Endodermal cell (in vitro differentiated cells): ENCODE measurements around the gene CACTIN. TPM values are rescaled to one million over a fixed set of nuclear protein-coding genes. Genes with fewer than 3 reads are reported as not detected.

Experiments used
- DNase-seq: peaks from one replicate; pipeline ENCODE4 v3.0.0-alpha.2; 2017
- H3K27ac ChIP-seq: 2 replicates; pipeline ENCODE4 v1.5.1; 2013; ENCODE audit warnings: mild to moderate bottlenecking, low read depth, low read length, moderate library complexity
- H3K27me3 ChIP-seq: 2 replicates; pipeline ENCODE4 v1.6.1; 2013; ENCODE audit warnings: mild to moderate bottlenecking, low read length, moderate library complexity; ENCODE audit not compliant: insufficient read depth, control insufficient read depth, poor library complexity, severe bottlenecking
- H3K36me3 ChIP-seq: 2 replicates; pipeline ENCODE4 v1.7.0; 2013; ENCODE audit warnings: mild to moderate bottlenecking, low read length, moderate library complexity; ENCODE audit not compliant: control insufficient read depth, insufficient read depth
- H3K4me1 ChIP-seq: one replicate; pipeline ENCODE4 v1.7.0; 2013; ENCODE audit warnings: low read length; ENCODE audit not compliant: control insufficient read depth, insufficient read depth
- H3K4me3 ChIP-seq: 2 replicates; pipeline ENCODE4 v1.5.1; 2013; ENCODE audit warnings: mild to moderate bottlenecking, low read length, moderate library complexity
- H3K9ac ChIP-seq: 2 replicates; pipeline ENCODE4 v1.6.1; 2013; ENCODE audit warnings: mild to moderate bottlenecking, low read length, moderate library complexity; ENCODE audit not compliant: poor library complexity, severe bottlenecking; ENCODE audit errors: extremely low read depth
- H3K9me3 ChIP-seq: 2 replicates; pipeline ENCODE4 v1.6.1; 2013; ENCODE audit warnings: mild to moderate bottlenecking, low read length, moderate library complexity; ENCODE audit not compliant: control insufficient read depth
- H3K27ac Mint-ChIP-seq: 2 replicates; pipeline ENCODE4 v1.8.0; 2020; ENCODE audit warnings: mixed read lengths
- H3K27me3 Mint-ChIP-seq: 2 replicates; pipeline ENCODE4 v1.8.0; 2021; ENCODE audit warnings: mild to moderate bottlenecking, mixed read lengths; ENCODE audit not compliant: insufficient read depth
- H3K36me3 Mint-ChIP-seq: 2 replicates; pipeline ENCODE4 v1.8.0; 2020; ENCODE audit warnings: low read depth, mixed read lengths
- H3K4me1 Mint-ChIP-seq: 2 replicates; pipeline ENCODE4 v1.8.0; 2020; ENCODE audit warnings: mixed read lengths
- H3K4me3 Mint-ChIP-seq: 2 replicates; pipeline ENCODE4 v1.8.0; 2020; ENCODE audit warnings: mild to moderate bottlenecking, moderate library complexity, mixed read lengths
- H3K9me3 Mint-ChIP-seq: 2 replicates; pipeline ENCODE4 v1.8.0; 2020; ENCODE audit warnings: mild to moderate bottlenecking, mixed read lengths
- CTCF ChIP-seq: fragments of 200-600 bp; sonication (generic); conservative IDR thresholded peaks from 2 replicates; pipeline ENCODE4 v1.5.0; 2021; ENCODE audit warnings: antibody characterized with exemption, mild to moderate bottlenecking
- WGBS, 2 experiments: methylation state at CpG; one replicate each; pipeline versions ENCODE4 v1.1.5 to v1.1.7; 2013; ENCODE audit warnings: missing lambda C conversion rate in 2 of 2, mixed read lengths in 1 of 2; ENCODE audit not compliant: insufficient coverage in 1 of 2, insufficient read length in 1 of 2; 5-methylcytosine and 5-hydroxymethylcytosine counted together
- total RNA-seq, 2 donors: library from RNA; stranded (reverse); fragmentation: NEBNext Ultra II Directional in 1 of 2; extraction: Animal tissue kit (Norgen Biotek cat#: 25700) in 1 of 2; gene quantifications; 2 replicates in 1 of 2; 3 replicates in 1 of 2; pipeline ENCODE4 v1.2.1, GENCODE V29; 2021

Gene CACTIN
- total RNA-seq, 2 donors from 2014 or later = 31.5 to 33.5 TPM

- DNase-seq = peak; percentile 45
- peaks cover 11% of the 10 kb centered on the region for H3K4me1 Mint-ChIP-seq
- WGBS, 2 experiments = 67 to 81% methylated on average over 30 to 40 of the region's 40 CpGs
- no peak overlapping the region for H3K4me3 ChIP-seq
- H3K27ac ChIP-seq = no peak overlapping the region
- H3K27me3 Mint-ChIP-seq = no peaks in the 10 kb centered on the region
- H3K9me3 Mint-ChIP-seq = no peaks in the 10 kb centered on the region
- H3K9ac ChIP-seq = no peak overlapping the region
- H3K27me3 ChIP-seq = no peaks in the 10 kb centered on the region
- no peaks in the 10 kb centered on the region for H3K4me1 ChIP-seq
- TF ChIP-seq CTCF = no peak
- H3K36me3 ChIP-seq = no peaks in the 10 kb centered on the region
- H3K27ac Mint-ChIP-seq = peak overlapping the region; percentile 44
- peaks cover 11% of the 10 kb centered on the region for H3K36me3 Mint-ChIP-seq
- no peak overlapping the region for H3K4me3 Mint-ChIP-seq
- H3K9me3 ChIP-seq = no peaks in the 10 kb centered on the region
Measured at GRCh38 chr19:3671680-3672574, 45.3 kb upstream of the CACTIN start.

GRCh38 chr19:3670796-3671679, 44.4 kb upstream of the CACTIN start:
- H3K4me1 Mint-ChIP-seq = peaks cover 11% of the 10 kb centered on the region
- H3K27ac Mint-ChIP-seq = peak overlapping the region; percentile 61
- 76 to 87% methylated on average over 22 to 45 of the region's 45 CpGs for WGBS, 2 experiments
- Histone ChIP-seq H3K4me3 (no peak overlapping the region), H3K36me3 (no peaks in the 10 kb centered on the region), H3K4me1 (no peaks in the 10 kb centered on the region), H3K9me3 (no peaks in the 10 kb centered on the region), H3K9ac (no peak overlapping the region), H3K27me3 (no peaks in the 10 kb centered on the region), H3K27ac (peak overlapping the region; percentile 57)
- no peaks in the 10 kb centered on the region for H3K27me3 Mint-ChIP-seq
- H3K4me3 Mint-ChIP-seq = no peak overlapping the region
- H3K36me3 Mint-ChIP-seq = peaks cover 10% of the 10 kb centered on the region
- DNase-seq = peak; percentile 47
- TF ChIP-seq CTCF = no peak
- no peaks in the 10 kb centered on the region for H3K9me3 Mint-ChIP-seq

- Mint-ChIP-seq H3K36me3 (peaks cover 7% of the 10 kb centered on the region), H3K9me3 (no peaks in the 10 kb centered on the region), H3K4me1 (peaks cover 11% of the 10 kb centered on the region), H3K27ac (no peak overlapping the region), H3K27me3 (no peaks in the 10 kb centered on the region), H3K4me3 (no peak overlapping the region)
- no peak overlapping the region for H3K4me3 ChIP-seq
- no peaks in the 10 kb centered on the region for H3K4me1 ChIP-seq
- no peaks in the 10 kb centered on the region for H3K9me3 ChIP-seq
- H3K9ac ChIP-seq = no peak overlapping the region
- no peak for TF ChIP-seq CTCF
- 82 to 87% methylated on average over 18 to 33 of the region's 33 CpGs for WGBS, 2 experiments
- peak overlapping the region; percentile 57 for H3K27ac ChIP-seq
- H3K27me3 ChIP-seq = no peaks in the 10 kb centered on the region
- DNase-seq = peak; percentile 55
- H3K36me3 ChIP-seq = no peaks in the 10 kb centered on the region
Measured at GRCh38 chr19:3669947-3670795, 43.6 kb upstream of the CACTIN start.
